Measurements from ENCODE around the gene FYN.
A peak's percentile ranks its signal among the peaks of the same experiment; 100 is the strongest.
"Not testable (repeated sequence)": the region's sequence is repeated elsewhere in the genome, so short reads cannot be mapped to it uniquely, and the experiment has no call there.

The FYN gene

GRCh38 chr6:111652156-111652555 lies 221.1 kb downstream of the FYN start:
- no peak for DNase-seq

GRCh38 chr6:111651185-111652034 lies 221.8 kb downstream of the FYN start:
- DNase-seq = no peak

- DNase-seq = no peak
These were observed 223.2 kb downstream of the FYN start for GRCh38 chr6:111650049-111650448.

- DNase-seq = no peak
These were observed 225.2 kb downstream of the FYN start for GRCh38 chr6:111648100-111648499.

GRCh38 chr6:111646942-111647341 lies 226.3 kb downstream of the FYN start:
- DNase-seq = peak; percentile 79

GRCh38 chr6:111646034-111646433 lies 227.2 kb downstream of the FYN start:
- DNase-seq = no peak

- no peak for DNase-seq
These were observed 228.3 kb downstream of the FYN start for GRCh38 chr6:111644893-111645430.

- peak; percentile 68 for DNase-seq
These were observed 230.6 kb downstream of the FYN start for GRCh38 chr6:111642463-111643158.

GRCh38 chr6:111639266-111639665 lies 234.0 kb downstream of the FYN start:
- DNase-seq = no peak

GRCh38 chr6:111634981-111635380 lies 238.3 kb downstream of the FYN start:
- not testable (repeated sequence) for DNase-seq

GRCh38 chr6:111633822-111634221 lies 239.4 kb downstream of the FYN start:
- no peak for DNase-seq

GRCh38 chr6:111632468-111633247 lies 240.6 kb downstream of the FYN start:
- no peak for DNase-seq

- DNase-seq = no peak
These were observed 241.3 kb downstream of the FYN start for GRCh38 chr6:111631903-111632460.

GRCh38 chr6:111631018-111631417 lies 242.2 kb downstream of the FYN start:
- DNase-seq = no peak

GRCh38 chr6:111628142-111628850 lies 245.0 kb downstream of the FYN start:
- peak; percentile 80 for DNase-seq

GRCh38 chr6:111626441-111626840 lies 246.8 kb downstream of the FYN start:
- peak; percentile 25 for DNase-seq

- DNase-seq = peak; percentile 91
These were observed 247.5 kb downstream of the FYN start for GRCh38 chr6:111625461-111626391.

- DNase-seq = no peak
These were observed 248.2 kb downstream of the FYN start for GRCh38 chr6:111625099-111625416.

GRCh38 chr6:111624401-111625098 lies 248.7 kb downstream of the FYN start:
- peak; percentile 73 for DNase-seq

GRCh38 chr6:111623046-111623718 lies 250.1 kb downstream of the FYN start:
- DNase-seq = no peak
